H9 (cell line): ENCODE results near the gene CNTF. TPM values are rescaled to one million over a fixed set of nuclear protein-coding genes. Genes with fewer than 3 reads are reported as not detected.

Source experiments
- DNase-seq: peaks from one replicate; pipeline ENCODE4 v3.0.0-alpha.2; 2017
- H2AFZ ChIP-seq: one replicate; pipeline ENCODE4 v1.6.1; 2013; ENCODE audit warnings: mild to moderate bottlenecking, low read length, control low read depth, moderate library complexity
- H2AK5ac ChIP-seq: 2 replicates; pipeline ENCODE4 v1.6.1; 2013; ENCODE audit warnings: low read length, control low read depth, mixed read lengths; ENCODE audit not compliant: insufficient read length
- H2BK120ac ChIP-seq: one replicate; pipeline ENCODE4 v1.6.1; 2013; ENCODE audit warnings: low read depth, mild to moderate bottlenecking, low read length, control low read depth, inconsistent platforms; ENCODE audit not compliant: poor library complexity, severe bottlenecking
- H2BK12ac ChIP-seq: 2 replicates; pipeline ENCODE4 v1.6.1; 2013; ENCODE audit warnings: low read length, control low read depth, mixed read lengths, low read depth; ENCODE audit not compliant: insufficient read length
- H2BK15ac ChIP-seq: 2 replicates; pipeline ENCODE4 v1.6.1; 2013; ENCODE audit warnings: low read depth, low read length, control low read depth
- H2BK20ac ChIP-seq: one replicate; pipeline ENCODE4 v1.6.1; 2013; ENCODE audit warnings: low read depth, mild to moderate bottlenecking, low read length, control low read depth, inconsistent platforms; ENCODE audit not compliant: poor library complexity, severe bottlenecking
- H2BK5ac ChIP-seq: 2 replicates; pipeline ENCODE4 v1.6.1; 2013; ENCODE audit warnings: low read length, control low read depth, mixed read lengths; ENCODE audit not compliant: insufficient read length
- H3K14ac ChIP-seq: 2 replicates; pipeline ENCODE4 v1.6.1; 2013; ENCODE audit warnings: low read length, control low read depth; ENCODE audit not compliant: insufficient read depth
- H3K18ac ChIP-seq: 2 replicates; pipeline ENCODE4 v1.6.1; 2013; ENCODE audit warnings: low read depth, mild to moderate bottlenecking, mixed read lengths, low read length, control low read depth; ENCODE audit not compliant: insufficient read length
- H3K23ac ChIP-seq: 2 replicates; pipeline ENCODE4 v1.6.1; 2013; ENCODE audit warnings: low read length, control low read depth, mixed read lengths, low read depth; ENCODE audit not compliant: insufficient read length
- H3K23me2 ChIP-seq: 2 replicates; pipeline ENCODE4 v1.6.1; 2013; ENCODE audit warnings: low read depth, mild to moderate bottlenecking, mixed read lengths, low read length, control low read depth; ENCODE audit not compliant: insufficient read length, poor library complexity, severe bottlenecking
- H3K27ac ChIP-seq: 2 replicates; pipeline ENCODE4 v1.5.1; 2013; ENCODE audit warnings: low read length, control low read depth, mixed read lengths, low read depth; ENCODE audit not compliant: insufficient read length
- H3K27me3 ChIP-seq: 2 replicates; pipeline ENCODE4 v1.6.1; 2013; ENCODE audit warnings: low read length, control low read depth, inconsistent platforms; ENCODE audit not compliant: insufficient read depth
- H3K4ac ChIP-seq: 2 replicates; pipeline ENCODE4 v1.6.1; 2013; ENCODE audit warnings: low read depth, mild to moderate bottlenecking, control low read depth, inconsistent platforms, low read length, moderate library complexity
- H3K4me1 ChIP-seq: 2 replicates; pipeline ENCODE4 v1.6.1; 2013; ENCODE audit warnings: low read length, control low read depth, inconsistent platforms; ENCODE audit not compliant: insufficient read depth
- H3K4me2 ChIP-seq: 2 replicates; pipeline ENCODE4 v1.6.1; 2013; ENCODE audit warnings: low read length, control low read depth, mixed read lengths; ENCODE audit not compliant: insufficient read length, insufficient read depth
- H3K56ac ChIP-seq: 2 replicates; pipeline ENCODE4 v1.6.1; 2013; ENCODE audit warnings: low read depth, mild to moderate bottlenecking, mixed read lengths, low read length, control low read depth; ENCODE audit not compliant: insufficient read length
- H3K79me1 ChIP-seq: 2 replicates; pipeline ENCODE4 v1.6.1; 2013; ENCODE audit warnings: low read depth, mild to moderate bottlenecking, moderate library complexity, low read length, control low read depth, inconsistent platforms; ENCODE audit not compliant: insufficient read depth, poor library complexity, severe bottlenecking
- H3K79me2 ChIP-seq: 2 replicates; pipeline ENCODE4 v1.6.1; 2013; ENCODE audit warnings: low read length, control low read depth, inconsistent platforms; ENCODE audit not compliant: insufficient read depth
- H3K9ac ChIP-seq: 2 replicates; pipeline ENCODE4 v1.6.1; 2013; ENCODE audit warnings: low read length, control low read depth, mixed read lengths; ENCODE audit not compliant: insufficient read length; ENCODE audit errors: extremely low read depth
- H3K9me3 ChIP-seq: one replicate; pipeline ENCODE4 v1.6.1; 2013; ENCODE audit warnings: low read depth, low read length, inconsistent platforms; ENCODE audit not compliant: control insufficient read depth
- H3T11ph ChIP-seq: one replicate; pipeline ENCODE4 v1.6.1; 2013; ENCODE audit warnings: mild to moderate bottlenecking, low read length, control low read depth, inconsistent platforms
- H4K20me1 ChIP-seq: one replicate; pipeline ENCODE4 v1.6.1; 2013; ENCODE audit not compliant: control insufficient read depth, insufficient read length, insufficient read depth
- H4K5ac ChIP-seq: 2 replicates; pipeline ENCODE4 v1.6.1; 2013; ENCODE audit warnings: low read depth, mild to moderate bottlenecking, mixed read lengths, low read length, control low read depth; ENCODE audit not compliant: insufficient read length
- H4K8ac ChIP-seq: replicated peaks from 2 replicates; pipeline ENCODE4 v1.6.1; 2013; ENCODE audit warnings: low read length, control low read depth, mixed read lengths, low read depth; ENCODE audit not compliant: insufficient read length
- H4K91ac ChIP-seq: 2 replicates; pipeline ENCODE4 v1.6.1; 2013; ENCODE audit warnings: low read depth, mild to moderate bottlenecking, moderate library complexity, mixed read lengths, low read length, control low read depth; ENCODE audit not compliant: insufficient read length
- H3K27ac Mint-ChIP-seq, 3 experiments: 2 replicates in 2 of 3; 3 replicates in 1 of 3; pipeline ENCODE4 v1.8.0; 2020 to 2021; ENCODE audit warnings: mixed read lengths in 3 of 3, mild to moderate bottlenecking in 1 of 3, moderate library complexity in 1 of 3
- H3K27me3 Mint-ChIP-seq: 2 replicates; pipeline ENCODE4 v1.8.0; 2021; ENCODE audit warnings: low read depth, mild to moderate bottlenecking, moderate library complexity, mixed read lengths
- H3K36me3 Mint-ChIP-seq, 3 experiments: 2 replicates in 2 of 3; 3 replicates in 1 of 3; pipeline ENCODE4 v1.8.0; 2020 to 2021; ENCODE audit warnings: low read depth in 3 of 3, mixed read lengths in 3 of 3; ENCODE audit not compliant: insufficient read depth in 1 of 3
- H3K4me1 Mint-ChIP-seq, 2 experiments: 2 replicates each; pipeline ENCODE4 v1.8.0; 2020; ENCODE audit warnings: mixed read lengths in 2 of 2
- H3K4me3 Mint-ChIP-seq, 2 experiments: 2 replicates in 1 of 2; 3 replicates in 1 of 2; pipeline ENCODE4 v1.8.0; 2020 to 2021; ENCODE audit warnings: mild to moderate bottlenecking in 2 of 2, mixed read lengths in 2 of 2, moderate library complexity in 1 of 2
- H3K9me3 Mint-ChIP-seq, 2 experiments: 2 replicates in 1 of 2; 3 replicates in 1 of 2; pipeline ENCODE4 v1.8.0; 2020; ENCODE audit warnings: mild to moderate bottlenecking in 2 of 2, mixed read lengths in 2 of 2, moderate library complexity in 1 of 2
- CTCF ChIP-seq: fragments of 200-600 bp; sonication (generic); conservative IDR thresholded peaks from 3 replicates; pipeline ENCODE4 v1.8.0; 2021; ENCODE audit warnings: antibody characterized with exemption, mild to moderate bottlenecking
- WGBS: extraction: QIAGEN DNeasy Blood & Tissue Kit; methylation state at CpG from one replicate; pipeline ENCODE4 v1.1.7; 2013; ENCODE audit warnings: missing lambda C conversion rate, low lambda C conversion rate, mixed read lengths; ENCODE audit not compliant: insufficient read length; ENCODE audit errors: extremely low coverage; 5-methylcytosine and 5-hydroxymethylcytosine counted together
- total RNA-seq: library from RNA; stranded (reverse); gene quantifications from 2 replicates; pipeline ENCODE4 v1.2.1, GENCODE V29; 2021

CNTF gene
- total RNA-seq, 1 experiment from 2014 or later, result 3.5 TPM

- no peak overlapping the region for H2BK12ac ChIP-seq
- H3K36me3 Mint-ChIP-seq, result peaks cover 0 to 6% (median 3%) of the 10 kb centered on the region in 3 experiments; a peak in 5 of 7 replicates
- peak overlapping the region; percentile 100; a peak in 6 of 7 replicates for H3K27ac Mint-ChIP-seq
- peaks cover 4% of the 10 kb centered on the region for H3K23me2 ChIP-seq
- no peak overlapping the region for H4K5ac ChIP-seq
- peak overlapping the region; percentile 83 for H3K9ac ChIP-seq
- no peak overlapping the region for H2BK15ac ChIP-seq
- H3K23ac ChIP-seq, result no peak overlapping the region
- H4K20me1 ChIP-seq, result no peaks in the 10 kb centered on the region
- peak overlapping the region; percentile 98 to 99 for H3K4me3 Mint-ChIP-seq
- WGBS, result no CpG with 5 or more reads among the region's 4 CpGs
- no peak overlapping the region for H2BK120ac ChIP-seq
- no peak overlapping the region for H2AFZ ChIP-seq
- H3K27me3 ChIP-seq, result no peaks in the 10 kb centered on the region
- no peaks in the 10 kb centered on the region; a peak in 2 of 5 replicates for H3K9me3 Mint-ChIP-seq
- H2BK20ac ChIP-seq, result no peak overlapping the region
- peaks cover 17% of the 10 kb centered on the region; the same call in 1 of the 2 replicates for H3K79me2 ChIP-seq
- no peak overlapping the region for H4K91ac ChIP-seq
- no peak overlapping the region for H3K56ac ChIP-seq
- no peak for DNase-seq
- no peaks in the 10 kb centered on the region for H3K79me1 ChIP-seq
- no peak overlapping the region for H3T11ph ChIP-seq
- no peak overlapping the region; the same call in 1 of the 2 replicates for H3K14ac ChIP-seq
- no peak; the same call in 2 of the 3 replicates for TF ChIP-seq CTCF
- no peak overlapping the region for H3K4ac ChIP-seq
- H3K27me3 Mint-ChIP-seq, result no peaks in the 10 kb centered on the region; the same call in 1 of the 2 replicates
- H3K9me3 ChIP-seq, result no peaks in the 10 kb centered on the region
- peak overlapping the region; percentile 87 for H3K27ac ChIP-seq
- peaks cover 18 to 26% of the 10 kb centered on the region in 2 experiments for H3K4me1 Mint-ChIP-seq
- H4K8ac ChIP-seq, result no peak overlapping the region
- H3K4me2 ChIP-seq, result peak overlapping the region; percentile 86
- 0 out of 2 replicates have a peak, but pooled peaks cover 2% of the 10 kb centered on the region for H3K4me1 ChIP-seq
- no peak overlapping the region for H3K18ac ChIP-seq
- H2BK5ac ChIP-seq, result no peak overlapping the region
- no peak overlapping the region for H2AK5ac ChIP-seq
These were observed 45.5 kb upstream of the CNTF start for GRCh38 chr11:58576887-58577471.
